ENCODE results near the gene ENTREP3.
"Not testable (repeated sequence)": the region's sequence is repeated elsewhere in the genome, so short reads cannot be mapped to it uniquely, and the experiment has no call there.

The ENTREP3 gene

DNA sequence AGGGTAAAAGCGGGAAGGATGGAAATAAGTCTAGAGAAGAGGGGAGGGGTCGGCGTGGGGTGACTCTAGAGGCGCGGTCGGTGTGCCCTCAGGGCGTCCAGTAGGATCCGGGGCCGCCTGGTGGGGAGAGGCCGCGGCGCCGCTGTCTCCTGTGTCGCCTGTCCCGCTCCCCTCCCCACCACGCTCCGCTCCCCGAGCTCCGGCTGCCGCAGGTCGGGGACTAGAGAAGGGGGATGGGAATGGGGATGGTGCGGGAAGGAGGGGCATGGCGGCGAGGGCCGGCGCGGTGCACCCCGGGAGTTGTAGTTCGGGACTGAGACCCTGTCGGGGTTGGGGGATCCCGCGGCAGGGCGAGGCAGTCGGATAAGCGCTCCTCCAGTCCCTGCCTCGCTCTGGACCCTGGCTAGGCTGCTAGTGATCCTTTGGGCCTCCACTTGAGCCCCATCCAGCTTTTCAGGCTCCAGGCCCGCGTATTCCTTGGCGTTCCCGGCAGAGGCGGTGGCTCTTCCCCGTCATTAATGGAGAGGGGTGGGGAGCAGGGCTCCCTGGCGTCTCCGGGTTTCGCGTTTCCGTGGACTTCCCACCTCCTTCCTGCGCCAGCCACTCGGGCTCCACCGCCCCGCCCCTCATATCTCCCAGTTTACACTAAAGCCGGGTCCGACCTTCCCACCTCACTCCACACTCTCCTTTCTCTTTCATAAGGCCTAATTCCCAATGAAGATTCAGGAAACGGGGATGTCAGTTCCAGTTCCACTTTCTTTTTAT is at the start of gene ENTREP3:
Gene ENTREP3 (minus strand): TSS at position 241 of the 765 bp plus-strand sequence. CDS start 606 bp downstream, outside the sequence.
- peak; percentile 50 for DNase-seq

DNA sequence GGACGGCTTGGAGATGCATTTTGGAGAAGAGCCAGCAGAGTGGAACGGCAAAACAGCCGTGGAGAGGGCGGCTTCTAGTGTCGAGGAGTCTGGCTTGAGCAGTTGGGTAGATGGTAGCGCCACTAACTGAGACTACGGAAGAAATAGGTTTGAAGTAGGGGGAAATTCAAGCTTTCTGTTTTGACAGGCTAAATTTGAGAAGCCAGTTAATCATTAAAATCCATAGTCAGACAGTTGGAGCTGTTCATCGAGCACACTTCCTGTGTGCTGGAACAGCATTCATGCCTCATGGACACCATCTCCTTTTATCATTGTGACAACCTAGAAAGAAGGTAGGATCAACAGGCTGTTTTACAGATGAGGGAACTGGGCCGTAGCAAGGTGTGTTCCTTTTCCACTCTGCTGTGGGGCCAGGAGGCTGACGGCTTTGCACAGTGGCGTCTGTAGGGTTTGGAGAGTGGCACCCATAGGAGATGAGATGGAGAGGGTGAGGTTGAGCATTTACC is 49.3 kb upstream of the ENTREP3 start:
- no peak for DNase-seq

DNA sequence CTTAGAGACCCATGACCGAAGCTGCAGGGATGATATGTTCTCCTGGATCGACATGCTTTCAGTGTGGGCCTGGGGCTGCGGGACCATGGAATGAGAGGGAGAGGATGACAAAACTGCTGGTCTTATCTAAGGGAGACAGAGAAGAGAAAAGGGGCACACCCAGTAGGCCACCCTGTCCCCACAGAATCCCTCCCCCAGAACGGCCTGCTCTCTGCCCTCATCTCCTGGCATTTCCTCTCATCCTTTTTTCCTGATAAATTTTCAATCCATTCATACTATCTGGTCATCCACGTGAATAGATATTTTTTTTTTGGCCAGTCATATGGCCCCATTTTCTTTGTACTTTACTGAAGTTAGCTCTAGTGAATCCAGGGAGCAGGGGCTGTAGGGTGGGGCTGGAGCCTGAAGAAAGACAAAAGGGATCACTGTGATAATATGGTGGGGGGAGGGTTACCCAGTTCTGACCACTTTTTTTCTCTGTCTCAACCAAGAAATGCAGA is 46.1 kb upstream of the ENTREP3 start, which contains the start of gene PKLR:
Gene PKLR (minus strand): TSS at position 97 of the 500 bp plus-strand sequence. CDS start 43 bp downstream, at position 54.
- DNase-seq: no peak

GRCh38 chr1:155300553-155301329 is 45.5 kb upstream of the ENTREP3 start:
- DNase-seq: no peak

- DNase-seq: no peak
These were observed 44.7 kb upstream of the ENTREP3 start for GRCh38 chr1:155300024-155300423.

- DNase-seq: no peak
These were observed 42.1 kb upstream of the ENTREP3 start for GRCh38 chr1:155297384-155297783.

- DNase-seq: no peak
These were observed 41.4 kb upstream of the ENTREP3 start for GRCh38 chr1:155296661-155297060.

GRCh38 chr1:155295942-155296267 is 40.6 kb upstream of the ENTREP3 start:
- DNase-seq: no peak

DNA sequence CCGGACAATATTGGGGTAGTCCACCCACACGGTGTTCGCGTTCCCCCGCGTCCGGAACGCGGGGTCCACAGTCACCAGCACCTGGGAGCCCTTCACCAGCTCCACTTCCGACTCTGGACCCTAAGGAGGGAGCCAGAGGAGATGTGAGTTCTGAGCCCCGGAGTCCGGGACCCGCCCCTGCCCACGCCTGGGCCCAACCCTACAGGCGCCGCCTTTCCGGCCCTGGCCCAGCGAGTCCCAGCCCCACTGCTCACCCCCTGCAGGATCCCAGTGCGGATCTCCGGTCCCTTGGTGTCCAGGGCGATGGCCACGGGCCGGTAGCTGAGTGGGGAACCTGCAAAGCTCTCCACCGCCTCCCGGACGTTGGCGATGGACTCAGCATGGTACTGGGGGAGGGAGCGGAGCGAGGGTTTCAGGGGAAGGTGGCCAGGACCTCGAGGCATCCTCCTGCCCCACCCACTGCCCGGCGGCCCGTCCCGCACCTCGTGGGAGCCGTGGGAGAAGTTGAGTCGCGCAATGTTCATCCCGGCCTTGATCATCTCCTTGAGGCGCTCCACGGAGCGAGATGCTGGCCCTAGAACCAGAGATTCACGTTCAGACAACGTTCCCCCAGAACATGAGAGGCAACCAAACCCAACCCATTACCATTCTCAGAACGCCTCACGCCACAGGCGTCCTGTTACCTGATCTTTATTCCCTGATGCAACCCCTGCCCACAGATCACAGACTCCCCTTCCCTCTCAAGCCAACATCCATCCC is 40.1 kb upstream of the ENTREP3 start:
- DNase-seq: no peak

DNA sequence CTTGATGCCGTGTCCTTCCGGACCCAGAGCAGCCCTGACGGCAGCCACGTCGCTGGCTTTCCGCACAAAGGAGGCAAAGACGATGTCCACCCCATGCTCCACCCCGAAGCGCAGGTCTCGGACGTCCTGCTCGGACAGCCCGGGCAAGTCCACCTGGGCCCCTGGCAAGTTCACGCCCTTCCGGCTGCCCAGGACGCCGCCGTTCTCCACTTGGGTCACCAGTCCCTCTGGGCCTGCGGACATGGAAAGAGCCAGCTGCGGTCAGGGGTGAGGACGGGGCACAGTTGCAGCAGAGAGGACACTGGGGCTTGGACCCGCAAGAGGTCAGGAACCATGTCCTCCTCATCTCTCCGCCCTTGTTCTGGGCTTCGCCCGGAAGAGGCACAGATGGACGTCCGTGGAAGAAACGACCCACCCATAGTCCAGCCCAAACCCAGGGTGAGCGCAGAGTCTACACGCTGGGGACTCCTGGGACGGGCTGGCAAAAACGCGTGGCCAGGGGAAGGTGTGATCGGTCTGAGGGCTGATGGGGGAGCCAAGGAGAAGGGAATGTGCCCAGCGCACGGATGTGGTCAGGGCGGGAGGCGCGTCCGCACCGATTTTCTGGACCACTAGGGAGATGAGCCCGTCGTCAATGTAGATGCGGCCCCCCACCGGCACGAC is 39.4 kb upstream of the ENTREP3 start:
- DNase-seq: no peak

DNA sequence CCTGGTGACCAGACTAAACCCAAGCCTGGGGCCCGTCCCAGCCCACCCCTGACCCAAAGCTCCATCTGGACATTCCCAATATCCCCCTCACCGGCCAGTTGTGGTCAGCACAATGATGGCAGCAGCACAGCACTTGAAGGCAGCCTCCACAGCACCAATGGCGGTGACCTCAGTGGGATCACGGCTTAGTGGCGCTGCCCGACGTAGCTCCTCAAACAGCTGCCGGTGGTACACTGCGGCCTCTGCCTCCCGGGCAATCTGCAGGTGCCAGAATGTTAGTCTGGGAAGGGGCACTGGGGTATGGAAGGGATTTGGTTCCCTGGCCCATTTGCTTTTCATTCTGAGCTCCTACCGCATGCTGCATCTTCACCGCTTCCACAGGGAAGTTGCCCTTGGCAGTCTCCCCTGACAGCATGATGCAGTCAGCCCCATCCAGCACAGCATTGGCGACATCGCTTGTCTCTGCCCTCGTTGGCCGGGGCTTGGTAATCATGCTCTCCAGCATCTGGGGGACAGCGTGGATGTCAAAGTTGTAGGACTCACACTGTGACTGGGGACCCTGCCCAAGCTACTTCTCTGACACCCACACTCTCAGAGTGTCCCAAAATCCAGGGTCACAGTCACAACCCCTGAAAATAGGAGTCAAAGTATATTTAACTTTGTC is 37.9 kb upstream of the ENTREP3 start:
- no peak for DNase-seq

DNA sequence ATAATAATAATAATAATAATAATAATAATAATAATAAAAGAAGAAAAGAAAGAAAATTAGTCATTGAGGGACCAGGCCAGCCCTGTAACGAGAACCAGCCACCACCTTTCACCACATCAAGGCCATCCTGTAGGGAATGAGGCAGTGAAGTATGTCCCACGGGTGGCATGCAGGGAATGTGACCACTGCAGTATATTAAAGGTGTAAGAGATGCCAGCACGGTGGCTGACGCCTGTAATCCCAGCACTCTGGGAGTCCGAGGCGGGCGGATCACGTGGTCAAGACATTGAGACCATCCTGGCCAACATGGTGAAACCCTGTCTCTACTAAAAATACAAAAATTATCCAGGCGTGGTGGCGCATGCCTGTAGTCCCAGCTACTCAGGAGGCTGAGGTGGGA is 35.7 kb upstream of the ENTREP3 start:
- not testable (repeated sequence) for DNase-seq

- no peak for DNase-seq
These were observed 32.8 kb upstream of the ENTREP3 start for GRCh38 chr1:155287987-155288543.

- no peak for DNase-seq
These were observed 31.3 kb upstream of the ENTREP3 start for GRCh38 chr1:155286544-155286943.

- no peak for DNase-seq
These were observed 30.4 kb upstream of the ENTREP3 start for GRCh38 chr1:155285631-155286044.

DNA sequence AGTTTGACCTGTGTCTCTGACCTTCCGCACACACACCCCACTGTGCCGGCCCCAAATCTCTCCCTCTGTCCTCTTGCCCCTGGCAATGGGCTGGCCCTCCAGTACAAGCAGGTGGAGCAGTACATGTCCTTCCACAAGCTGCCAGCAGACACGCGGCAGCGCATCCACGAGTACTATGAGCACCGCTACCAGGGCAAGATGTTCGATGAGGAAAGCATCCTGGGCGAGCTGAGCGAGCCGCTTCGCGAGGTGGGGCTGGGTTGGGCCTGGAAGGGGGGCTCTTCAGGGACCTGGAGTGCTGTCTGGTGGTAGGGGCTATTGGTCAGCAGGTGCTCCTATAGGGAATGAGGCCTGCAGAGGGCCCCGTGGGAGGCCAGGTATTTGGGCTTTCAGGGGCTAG is 29.8 kb upstream of the ENTREP3 start:
- DNase-seq: no peak

DNA sequence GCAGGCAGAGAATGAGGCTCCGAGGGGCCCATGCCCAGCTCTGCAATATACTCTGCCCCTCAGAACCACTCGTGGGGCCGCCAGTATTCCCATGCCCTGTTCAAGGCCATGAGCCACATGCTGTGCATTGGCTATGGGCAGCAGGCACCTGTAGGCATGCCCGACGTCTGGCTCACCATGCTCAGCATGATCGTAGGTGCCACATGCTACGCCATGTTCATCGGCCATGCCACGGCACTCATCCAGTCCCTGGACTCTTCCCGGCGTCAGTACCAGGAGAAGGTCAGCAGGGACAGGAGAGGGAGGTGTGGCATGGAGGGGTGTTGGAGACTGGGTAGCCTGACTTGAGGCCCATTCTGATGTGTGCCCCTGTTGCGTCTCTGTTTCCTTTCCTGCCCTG is 29.2 kb upstream of the ENTREP3 start:
- no peak for DNase-seq

DNA sequence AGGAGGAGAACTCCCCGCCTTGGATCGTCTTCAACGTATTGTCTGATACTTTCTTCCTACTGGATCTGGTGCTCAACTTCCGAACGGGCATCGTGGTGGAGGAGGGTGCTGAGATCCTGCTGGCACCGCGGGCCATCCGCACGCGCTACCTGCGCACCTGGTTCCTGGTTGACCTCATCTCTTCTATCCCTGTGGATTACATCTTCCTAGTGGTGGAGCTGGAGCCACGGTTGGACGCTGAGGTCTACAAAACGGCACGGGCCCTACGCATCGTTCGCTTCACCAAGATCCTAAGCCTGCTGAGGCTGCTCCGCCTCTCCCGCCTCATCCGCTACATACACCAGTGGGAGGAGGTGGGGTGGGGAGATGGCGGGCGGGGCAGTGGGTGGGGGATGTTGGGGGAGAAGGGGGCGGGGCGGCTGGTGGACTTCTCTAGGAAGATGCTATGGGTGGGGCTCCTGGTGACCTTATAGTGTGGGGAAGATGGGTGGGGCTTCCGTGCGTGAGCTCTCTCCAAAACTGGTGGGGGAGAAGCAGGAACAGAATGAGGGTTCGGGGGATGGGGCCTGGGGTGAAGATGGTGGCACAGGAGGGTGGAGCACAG is 27.3 kb upstream of the ENTREP3 start:
- no peak for DNase-seq

DNA sequence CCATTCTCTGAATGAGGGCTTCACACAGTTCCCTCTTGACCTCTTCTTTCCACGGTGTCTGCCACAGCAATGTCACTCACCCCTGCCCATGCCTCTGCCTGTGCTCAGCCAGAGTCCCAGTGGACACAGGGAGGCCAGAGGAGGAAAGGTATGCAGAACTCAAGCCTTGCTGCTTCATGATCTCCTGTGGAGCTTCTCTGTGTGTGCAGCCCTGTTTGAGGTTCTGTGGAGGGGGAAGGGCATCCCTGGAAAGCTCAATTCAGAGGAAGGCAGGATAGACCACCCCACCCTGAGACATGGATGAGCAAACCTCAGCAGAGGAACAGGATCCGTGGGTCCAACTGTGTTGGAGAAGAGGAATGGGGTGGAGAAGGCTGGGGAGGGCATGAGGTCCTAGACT is 24.0 kb upstream of the ENTREP3 start:
- DNase-seq: no peak

DNA sequence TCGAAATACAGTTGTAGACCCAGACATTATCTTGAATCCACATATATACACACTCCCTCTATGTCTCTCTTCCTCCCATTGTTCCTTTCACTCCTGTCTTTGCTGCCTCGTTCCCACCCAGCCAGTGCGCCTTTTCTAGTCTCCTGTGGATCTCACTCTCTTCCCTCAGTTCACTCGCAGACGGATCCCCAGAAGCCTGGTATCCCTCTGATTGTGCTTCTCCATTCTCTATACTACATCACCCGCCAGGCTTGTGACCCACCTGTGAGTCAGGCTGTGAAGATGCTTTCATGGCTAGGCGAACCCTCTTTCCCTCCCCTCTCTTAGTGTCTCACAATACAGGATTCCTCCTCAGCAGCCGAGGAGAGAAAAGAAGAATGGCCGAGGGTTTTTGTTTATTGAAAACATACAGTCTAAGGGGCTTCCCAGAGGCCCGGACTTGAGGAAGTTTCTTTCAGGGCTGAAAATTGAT is 23.4 kb upstream of the ENTREP3 start:
- DNase-seq: no peak

Measured in activated effector memory CD4-positive, alpha-beta T cell treated with Interleukin-2 at 50 U/mL for 16 hours (primary cell).